ENCODE measurements around the gene GRIK2. TPM values are rescaled to one million over a fixed set of nuclear protein-coding genes. Genes with fewer than 3 reads are reported as not detected.
"Not testable (repeated sequence)": the region's sequence is repeated elsewhere in the genome, so short reads cannot be mapped to it uniquely, and the experiment has no call there.

The GRIK2 gene
- total RNA-seq, 1 donor from 2014 or later: 11.3 TPM

DNA sequence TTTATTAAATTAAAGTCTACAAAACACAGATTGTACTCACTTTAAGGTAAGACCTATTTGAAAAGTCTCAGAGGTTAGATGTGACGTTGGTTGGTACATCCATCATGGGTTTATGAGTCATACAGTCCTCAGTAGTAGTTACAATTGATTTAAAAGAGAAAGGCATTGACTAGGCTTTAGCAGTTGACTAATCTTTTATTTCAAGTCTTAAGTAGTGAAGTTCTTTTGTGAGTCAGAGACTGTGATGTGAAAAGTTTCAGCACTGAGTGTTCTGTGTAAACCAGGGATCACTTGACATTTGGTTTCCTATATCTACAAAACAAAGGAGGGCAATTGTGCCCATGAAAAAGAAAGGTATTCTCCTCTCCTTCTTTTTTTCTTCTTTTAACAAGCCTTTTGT is 221.3 kb downstream of the GRIK2 start:
- Histone ChIP-seq H3K36me3 (no peaks in the 10 kb centered on the region), H3K27ac (replicated peaks) (no peak overlapping the region), H3K27me3 (ENCODE audit: low read depth) (no peaks in the 10 kb centered on the region), H3K4me1 (no peaks in the 10 kb centered on the region), H3K9me3 (replicated peaks) (no peaks in the 10 kb centered on the region), H3K4me3 (no peak overlapping the region)
- no peak for DNase-seq
- intact Hi-C loops (cut with micrococcal nuclease): no loop called here
- TF ChIP-seq, protein P1, sequence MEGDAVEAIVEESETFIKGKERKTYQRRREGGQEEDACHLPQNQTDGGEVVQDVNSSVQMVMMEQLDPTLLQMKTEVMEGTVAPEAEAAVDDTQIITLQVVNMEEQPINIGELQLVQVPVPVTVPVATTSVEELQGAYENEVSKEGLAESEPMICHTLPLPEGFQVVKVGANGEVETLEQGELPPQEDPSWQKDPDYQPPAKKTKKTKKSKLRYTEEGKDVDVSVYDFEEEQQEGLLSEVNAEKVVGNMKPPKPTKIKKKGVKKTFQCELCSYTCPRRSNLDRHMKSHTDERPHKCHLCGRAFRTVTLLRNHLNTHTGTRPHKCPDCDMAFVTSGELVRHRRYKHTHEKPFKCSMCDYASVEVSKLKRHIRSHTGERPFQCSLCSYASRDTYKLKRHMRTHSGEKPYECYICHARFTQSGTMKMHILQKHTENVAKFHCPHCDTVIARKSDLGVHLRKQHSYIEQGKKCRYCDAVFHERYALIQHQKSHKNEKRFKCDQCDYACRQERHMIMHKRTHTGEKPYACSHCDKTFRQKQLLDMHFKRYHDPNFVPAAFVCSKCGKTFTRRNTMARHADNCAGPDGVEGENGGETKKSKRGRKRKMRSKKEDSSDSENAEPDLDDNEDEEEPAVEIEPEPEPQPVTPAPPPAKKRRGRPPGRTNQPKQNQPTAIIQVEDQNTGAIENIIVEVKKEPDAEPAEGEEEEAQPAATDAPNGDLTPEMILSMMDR (IDR thresholded peaks at IDR 0.05; ENCODE audit: borderline replicate concordance): no peak

DNA sequence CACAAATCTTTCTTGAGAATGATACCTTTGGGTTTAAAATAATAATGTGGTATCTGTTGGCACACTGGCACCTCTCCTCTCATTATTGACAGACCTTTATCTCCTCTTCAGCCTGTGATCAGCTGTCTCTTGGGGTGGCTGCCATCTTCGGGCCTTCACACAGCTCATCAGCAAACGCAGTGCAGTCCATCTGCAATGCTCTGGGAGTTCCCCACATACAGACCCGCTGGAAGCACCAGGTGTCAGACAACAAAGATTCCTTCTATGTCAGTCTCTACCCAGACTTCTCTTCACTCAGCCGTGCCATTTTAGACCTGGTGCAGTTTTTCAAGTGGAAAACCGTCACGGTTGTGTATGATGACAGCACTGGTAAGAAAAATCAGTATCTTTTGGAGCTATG is 232.8 kb downstream of the GRIK2 start:
- Histone ChIP-seq H3K4me3 (no peak overlapping the region), H3K27ac (replicated peaks) (no peak overlapping the region), H3K9me3 (replicated peaks) (no peaks in the 10 kb centered on the region), H3K27me3 (ENCODE audit: low read depth) (no peaks in the 10 kb centered on the region), H3K36me3 (no peaks in the 10 kb centered on the region), H3K4me1 (no peaks in the 10 kb centered on the region)
- no peak for DNase-seq
- intact Hi-C loops (cut with micrococcal nuclease): no loop called here
- TF ChIP-seq, protein P1 (IDR thresholded peaks at IDR 0.05; ENCODE audit: borderline replicate concordance): no peak

DNA sequence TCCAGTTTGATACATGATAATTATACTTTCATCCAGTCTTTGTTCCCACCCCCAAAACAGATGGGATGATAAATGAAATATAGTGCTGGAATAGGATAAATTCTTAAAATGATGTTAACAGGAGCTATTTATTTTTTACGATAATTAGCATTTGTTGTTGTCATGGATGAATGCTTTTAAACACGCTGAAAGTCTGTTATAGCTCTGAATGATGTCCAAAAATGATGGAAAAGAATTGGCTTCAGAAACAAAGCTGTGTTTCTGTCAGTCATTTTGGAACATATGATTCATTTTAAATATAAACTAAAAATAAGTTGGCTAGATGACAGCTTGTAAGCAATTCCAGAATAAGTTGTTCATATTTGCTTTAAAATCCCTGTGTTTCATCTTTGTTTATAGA is 237.4 kb downstream of the GRIK2 start:
- no peaks in the 10 kb centered on the region for H3K9me3 ChIP-seq (replicated peaks)
- intact Hi-C loops (cut with micrococcal nuclease): no loop called here
- TF ChIP-seq, protein P1 (IDR thresholded peaks at IDR 0.05; ENCODE audit: borderline replicate concordance): no peak

DNA sequence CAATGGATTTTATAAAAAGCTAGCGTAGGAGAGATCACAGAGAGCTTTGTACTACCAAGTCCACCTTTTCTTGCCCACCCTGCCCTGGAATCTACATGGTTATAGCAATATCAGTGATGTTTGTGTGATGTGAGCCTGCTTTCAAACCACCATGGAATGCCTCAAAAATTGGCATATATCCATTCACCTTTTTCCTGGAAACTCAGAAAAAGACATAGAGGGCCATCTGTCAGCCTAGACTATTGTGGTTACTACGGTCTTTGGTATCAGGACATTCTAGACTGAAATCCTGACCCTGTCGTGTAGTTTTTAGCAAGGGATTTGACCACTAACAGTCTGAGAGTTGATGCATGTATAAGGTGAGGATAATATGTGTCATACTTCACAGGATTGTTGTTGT is 239.6 kb downstream of the GRIK2 start:
- intact Hi-C loops (cut with micrococcal nuclease): no loop called here
- H3K27ac ChIP-seq (replicated peaks): no peak overlapping the region

More for the DNA sequence above, 237.4 kb downstream of the GRIK2 start:
- Histone ChIP-seq H3K36me3 (no peaks in the 10 kb centered on the region), H3K27me3 (ENCODE audit: low read depth) (no peaks in the 10 kb centered on the region), H3K4me3 (no peak overlapping the region), H3K4me1 (no peaks in the 10 kb centered on the region), H3K27ac (replicated peaks) (no peak overlapping the region)
- DNase-seq: no peak

DNA sequence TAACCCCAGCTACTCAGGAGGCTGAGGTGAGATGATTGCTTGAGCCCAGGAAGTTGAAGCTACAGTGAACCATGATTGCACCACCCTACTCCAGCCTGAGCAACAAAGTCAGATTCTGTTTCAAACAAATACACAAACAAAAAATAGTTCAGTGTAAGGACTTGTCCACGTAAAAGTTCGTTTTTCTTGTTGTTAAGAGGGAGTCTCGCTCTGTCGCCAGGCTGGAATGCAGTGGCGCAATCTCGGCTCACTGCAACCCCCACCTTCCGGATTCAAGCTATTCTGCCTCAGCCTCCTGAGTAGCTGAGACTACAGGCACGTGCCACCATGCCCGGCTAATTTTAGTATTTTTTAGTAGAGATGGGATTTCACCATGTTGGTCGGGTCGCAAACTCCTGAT is 245.4 kb downstream of the GRIK2 start:
- DNase-seq; H3K27me3 ChIP-seq (ENCODE audit: low read depth); H3K36me3 ChIP-seq; H3K27ac ChIP-seq (replicated peaks); intact Hi-C loops (cut with micrococcal nuclease); H3K9me3 ChIP-seq (replicated peaks); H3K4me1 ChIP-seq; H3K4me3 ChIP-seq: not testable (repeated sequence)

More for the DNA sequence above, 239.6 kb downstream of the GRIK2 start:
- DNase-seq: no peak
- H3K9me3 ChIP-seq (replicated peaks): no peaks in the 10 kb centered on the region
- TF ChIP-seq, protein P1 (IDR thresholded peaks at IDR 0.05; ENCODE audit: borderline replicate concordance): no peak
- H3K27me3 ChIP-seq (ENCODE audit: low read depth): no peaks in the 10 kb centered on the region
- H3K4me3 ChIP-seq: no peak overlapping the region
- H3K4me1 ChIP-seq: no peaks in the 10 kb centered on the region
- no peaks in the 10 kb centered on the region for H3K36me3 ChIP-seq

DNA sequence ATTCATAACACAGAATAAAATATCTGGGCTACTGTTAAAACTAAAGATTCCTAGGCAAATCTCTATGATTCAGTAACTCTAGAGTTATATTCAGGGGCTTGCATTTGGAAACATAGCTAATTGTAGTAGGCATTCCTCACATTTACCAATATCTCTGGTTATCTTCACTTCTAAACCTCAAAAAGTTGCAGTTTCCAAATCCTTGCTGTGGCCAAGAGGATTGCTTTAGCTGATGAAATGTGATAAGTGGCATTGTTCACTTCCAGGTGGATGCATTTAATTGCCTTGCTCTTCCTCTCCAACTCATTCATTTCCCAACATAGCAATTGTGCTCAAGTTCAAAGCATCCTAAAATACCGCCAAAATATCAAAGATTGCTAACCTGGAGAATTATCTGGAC is 246.6 kb downstream of the GRIK2 start:
- intact Hi-C loops (cut with micrococcal nuclease): no loop called here
- Histone ChIP-seq H3K9me3 (replicated peaks) (no peaks in the 10 kb centered on the region), H3K27ac (replicated peaks) (no peak overlapping the region), H3K36me3 (no peaks in the 10 kb centered on the region), H3K27me3 (ENCODE audit: low read depth) (no peaks in the 10 kb centered on the region), H3K4me3 (no peak overlapping the region), H3K4me1 (no peaks in the 10 kb centered on the region)
- no peak for DNase-seq
- TF ChIP-seq, protein P1 (IDR thresholded peaks at IDR 0.05; ENCODE audit: borderline replicate concordance): no peak

All from left ventricle myocardium inferior (tissue), 1 donor.